HepG2 (cell line): ENCODE measurements around the gene TULP4. TPM values are rescaled to one million over a fixed set of nuclear protein-coding genes. Genes with fewer than 3 reads are reported as not detected.

Experiments used
- REPIN1 ChIP-seq: sonication (generic); formaldehyde crosslinking; IDR thresholded peaks from 2 replicates; pipeline ENCODE4 v1.8.0; 2022; ENCODE audit warnings: missing genetic modification reagents, low read depth, mild to moderate bottlenecking, borderline replicate concordance
- SMAD3 ChIP-seq: sonication (generic); formaldehyde crosslinking; IDR thresholded peaks from 2 replicates; pipeline ENCODE4 v1.4.0; 2020; ENCODE audit warnings: missing genetic modification reagents
- SRSF9 ChIP-seq: fragments of 200-400 bp; formaldehyde crosslinking; IDR thresholded peaks from 2 replicates; pipeline ENCODE4 v1.6.1; 2018; ENCODE audit warnings: borderline replicate concordance, mild to moderate bottlenecking, low read depth, low read length; ENCODE audit not compliant: insufficient read depth, poor library complexity, severe bottlenecking
- STAG1 ChIP-seq: sonication (generic); formaldehyde crosslinking; IDR thresholded peaks from 2 replicates; pipeline ENCODE4 v1.4.0; 2020; ENCODE audit warnings: missing genetic modification reagents
- TOPORS ChIP-seq: sonication (generic); formaldehyde crosslinking; IDR thresholded peaks from 2 replicates; pipeline ENCODE4 v1.8.0; 2023; ENCODE audit warnings: mild to moderate bottlenecking, missing genetic modification reagents
- TRIM24 ChIP-seq: sonication (generic); formaldehyde crosslinking; IDR thresholded peaks from 2 replicates; pipeline ENCODE4 v1.8.0; 2022; ENCODE audit warnings: mild to moderate bottlenecking, missing genetic modification reagents
- ZBTB25 ChIP-seq: IDR thresholded peaks from 2 replicates; pipeline ENCODE4 v1.6.1; 2018; ENCODE audit warnings: missing genetic modification reagents
- ZBTB8A ChIP-seq: sonication (generic); formaldehyde crosslinking; IDR thresholded peaks from 2 replicates; pipeline ENCODE4 v1.4.0; 2020; ENCODE audit warnings: mild to moderate bottlenecking, low read depth, missing genetic modification reagents, borderline replicate concordance
- polyA plus RNA-seq, 8 experiments: library from polyadenylated mRNA; depleted of rRNA in 3 of 8; stranded (reverse) in 7 of 8; unstranded in 1 of 8; fragments of >200 nt; fragmentation: Illumina TruSeq in 4 of 8; extraction: Trizol in 4 of 8; gene quantifications; 2 replicates each; pipeline versions ENCODE4 v1.2.1 to v1.2.3, GENCODE V29; 2011 to 2016; ENCODE audit warnings: low read depth in 4 of 8, missing spikeins in 1 of 8, mixed read lengths in 1 of 8; ENCODE audit not compliant: insufficient read depth in 1 of 8
- total RNA-seq, 5 experiments: library from RNA; depleted of rRNA; stranded (reverse); fragments of >200 nt; fragmentation: Illumina TruSeq; extraction: Trizol; gene quantifications; 2 replicates each; pipeline ENCODE4 v1.2.3, GENCODE V29; 2016; ENCODE audit warnings: low read depth in 1 of 5
- TF ChIP-seq, protein P1 (sequence below): sonication (generic); formaldehyde crosslinking; IDR thresholded peaks from 2 replicates; pipeline ENCODE4 v1.4.0; 2020; ENCODE audit warnings: missing genetic modification reagents
- TF ChIP-seq, protein P2 (sequence below): sonication (generic); formaldehyde crosslinking; IDR thresholded peaks from 2 replicates; pipeline ENCODE4 v1.4.0; 2020; ENCODE audit warnings: mild to moderate bottlenecking, missing genetic modification reagents
- TF ChIP-seq, protein P3 (sequence below): sonication (generic); formaldehyde crosslinking; IDR thresholded peaks from 2 replicates; pipeline ENCODE4 v1.4.0; 2020; ENCODE audit warnings: missing genetic modification reagents, borderline replicate concordance

The TULP4 gene
- total and polyA plus RNA-seq, 2 of the 13 experiments (the other 11 are each of a cell fraction or from before 2014, with no cell fraction given) = 21.1 to 122 TPM

- TF ChIP-seq, protein P1, sequence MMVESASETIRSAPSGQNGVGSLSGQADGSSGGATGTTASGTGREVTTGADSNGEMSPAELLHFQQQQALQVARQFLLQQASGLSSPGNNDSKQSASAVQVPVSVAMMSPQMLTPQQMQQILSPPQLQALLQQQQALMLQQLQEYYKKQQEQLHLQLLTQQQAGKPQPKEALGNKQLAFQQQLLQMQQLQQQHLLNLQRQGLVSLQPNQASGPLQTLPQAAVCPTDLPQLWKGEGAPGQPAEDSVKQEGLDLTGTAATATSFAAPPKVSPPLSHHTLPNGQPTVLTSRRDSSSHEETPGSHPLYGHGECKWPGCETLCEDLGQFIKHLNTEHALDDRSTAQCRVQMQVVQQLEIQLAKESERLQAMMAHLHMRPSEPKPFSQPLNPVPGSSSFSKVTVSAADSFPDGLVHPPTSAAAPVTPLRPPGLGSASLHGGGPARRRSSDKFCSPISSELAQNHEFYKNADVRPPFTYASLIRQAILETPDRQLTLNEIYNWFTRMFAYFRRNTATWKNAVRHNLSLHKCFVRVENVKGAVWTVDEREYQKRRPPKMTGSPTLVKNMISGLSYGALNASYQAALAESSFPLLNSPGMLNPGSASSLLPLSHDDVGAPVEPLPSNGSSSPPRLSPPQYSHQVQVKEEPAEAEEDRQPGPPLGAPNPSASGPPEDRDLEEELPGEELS = peak; percentile 50; the same call in 1 of the 2 replicates
- TF ChIP-seq STAG1 (CRISPR knock-in tag) = peak; percentile 26
- peak; percentile 46; the same call in 1 of the 2 replicates for TF ChIP-seq SMAD3 (CRISPR knock-in tag)
- TF ChIP-seq ZBTB25 (CRISPR knock-in tag) = peak; percentile 67
- no peak for TF ChIP-seq SRSF9
- TF ChIP-seq REPIN1 (CRISPR knock-in tag) = peak; percentile 29; the same call in 1 of the 2 replicates
- TF ChIP-seq, protein P2, sequence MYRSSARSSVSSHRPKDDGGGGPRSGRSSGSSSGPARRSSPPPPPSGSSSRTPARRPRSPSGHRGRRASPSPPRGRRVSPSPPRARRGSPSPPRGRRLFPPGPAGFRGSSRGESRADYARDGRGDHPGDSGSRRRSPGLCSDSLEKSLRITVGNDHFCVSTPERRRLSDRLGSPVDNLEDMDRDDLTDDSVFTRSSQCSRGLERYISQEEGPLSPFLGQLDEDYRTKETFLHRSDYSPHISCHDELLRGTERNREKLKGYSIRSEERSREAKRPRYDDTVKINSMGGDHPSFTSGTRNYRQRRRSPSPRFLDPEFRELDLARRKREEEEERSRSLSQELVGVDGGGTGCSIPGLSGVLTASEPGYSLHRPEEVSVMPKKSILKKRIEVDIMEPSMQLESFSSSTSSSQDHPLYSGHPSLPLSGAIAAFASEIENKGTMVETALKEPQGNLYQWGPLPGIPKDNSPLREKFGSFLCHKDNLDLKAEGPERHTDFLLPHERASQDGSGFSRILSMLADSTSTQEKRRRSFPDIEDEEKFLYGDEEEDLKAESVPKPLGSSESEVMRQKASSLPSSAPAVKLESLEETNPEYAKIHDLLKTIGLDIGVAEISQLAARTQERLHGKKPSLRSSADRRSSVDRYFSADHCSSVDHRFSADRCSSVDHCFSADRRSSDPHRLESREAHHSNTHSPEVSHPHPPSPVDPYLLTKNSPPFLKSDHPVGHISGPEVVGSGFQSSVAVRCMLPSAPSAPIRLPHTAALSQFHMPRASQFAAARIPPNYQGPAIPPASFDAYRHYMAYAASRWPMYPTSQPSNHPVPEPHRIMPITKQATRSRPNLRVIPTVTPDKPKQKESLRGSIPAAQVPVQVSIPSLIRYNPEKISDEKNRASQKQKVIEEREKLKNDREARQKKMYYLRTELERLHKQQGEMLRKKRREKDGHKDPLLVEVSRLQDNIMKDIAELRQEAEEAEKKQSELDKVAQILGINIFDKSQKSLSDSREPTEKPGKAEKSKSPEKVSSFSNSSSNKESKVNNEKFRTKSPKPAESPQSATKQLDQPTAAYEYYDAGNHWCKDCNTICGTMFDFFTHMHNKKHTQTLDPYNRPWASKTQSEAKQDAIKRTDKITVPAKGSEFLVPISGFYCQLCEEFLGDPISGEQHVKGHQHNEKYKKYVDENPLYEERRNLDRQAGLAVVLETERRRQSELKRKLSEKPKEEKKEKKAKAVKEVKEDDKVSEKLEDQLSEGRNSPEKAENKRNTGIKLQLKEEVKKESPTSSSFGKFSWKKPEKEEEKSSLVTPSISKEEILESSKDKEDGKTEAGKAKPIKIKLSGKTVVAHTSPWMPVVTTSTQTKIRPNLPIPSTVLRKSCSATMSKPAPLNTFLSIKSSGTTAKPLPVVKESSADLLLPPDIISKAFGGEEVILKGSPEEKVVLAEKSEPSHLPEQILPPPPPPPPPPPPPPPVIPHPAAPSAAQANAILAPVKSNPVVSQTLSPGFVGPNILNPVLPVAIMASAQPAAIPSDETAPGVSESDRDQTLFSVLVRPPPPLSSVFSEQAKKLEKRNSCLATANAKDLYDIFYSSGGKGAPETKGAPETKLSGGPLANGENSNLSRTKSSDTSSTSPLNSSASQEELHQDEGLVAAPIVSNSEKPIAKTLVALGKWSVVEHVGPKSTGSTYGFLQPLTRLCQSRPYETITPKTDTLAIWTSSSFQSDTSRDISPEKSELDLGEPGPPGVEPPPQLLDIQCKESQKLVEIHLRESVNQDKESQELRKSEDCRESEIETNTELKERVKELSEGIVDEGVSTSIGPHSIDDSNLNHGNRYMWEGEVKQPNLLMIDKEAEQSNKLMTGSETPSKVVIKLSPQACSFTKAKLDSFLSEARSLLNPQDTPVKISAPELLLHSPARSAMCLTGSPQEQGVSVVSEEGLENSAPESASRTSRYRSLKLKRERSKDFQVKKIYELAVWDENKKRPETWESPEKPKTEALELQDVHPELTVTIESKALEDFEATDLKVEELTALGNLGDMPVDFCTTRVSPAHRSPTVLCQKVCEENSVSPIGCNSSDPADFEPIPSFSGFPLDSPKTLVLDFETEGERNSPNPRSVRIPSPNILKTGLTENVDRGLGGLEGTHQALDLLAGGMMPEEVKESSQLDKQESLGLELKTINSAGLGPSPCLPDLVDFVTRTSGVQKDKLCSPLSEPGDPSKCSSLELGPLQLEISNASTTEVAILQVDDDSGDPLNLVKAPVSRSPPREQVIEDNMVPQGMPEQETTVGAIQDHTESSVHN (CRISPR knock-in tag) = no peak; the same call in 1 of the 2 replicates
- TF ChIP-seq, protein P3, sequence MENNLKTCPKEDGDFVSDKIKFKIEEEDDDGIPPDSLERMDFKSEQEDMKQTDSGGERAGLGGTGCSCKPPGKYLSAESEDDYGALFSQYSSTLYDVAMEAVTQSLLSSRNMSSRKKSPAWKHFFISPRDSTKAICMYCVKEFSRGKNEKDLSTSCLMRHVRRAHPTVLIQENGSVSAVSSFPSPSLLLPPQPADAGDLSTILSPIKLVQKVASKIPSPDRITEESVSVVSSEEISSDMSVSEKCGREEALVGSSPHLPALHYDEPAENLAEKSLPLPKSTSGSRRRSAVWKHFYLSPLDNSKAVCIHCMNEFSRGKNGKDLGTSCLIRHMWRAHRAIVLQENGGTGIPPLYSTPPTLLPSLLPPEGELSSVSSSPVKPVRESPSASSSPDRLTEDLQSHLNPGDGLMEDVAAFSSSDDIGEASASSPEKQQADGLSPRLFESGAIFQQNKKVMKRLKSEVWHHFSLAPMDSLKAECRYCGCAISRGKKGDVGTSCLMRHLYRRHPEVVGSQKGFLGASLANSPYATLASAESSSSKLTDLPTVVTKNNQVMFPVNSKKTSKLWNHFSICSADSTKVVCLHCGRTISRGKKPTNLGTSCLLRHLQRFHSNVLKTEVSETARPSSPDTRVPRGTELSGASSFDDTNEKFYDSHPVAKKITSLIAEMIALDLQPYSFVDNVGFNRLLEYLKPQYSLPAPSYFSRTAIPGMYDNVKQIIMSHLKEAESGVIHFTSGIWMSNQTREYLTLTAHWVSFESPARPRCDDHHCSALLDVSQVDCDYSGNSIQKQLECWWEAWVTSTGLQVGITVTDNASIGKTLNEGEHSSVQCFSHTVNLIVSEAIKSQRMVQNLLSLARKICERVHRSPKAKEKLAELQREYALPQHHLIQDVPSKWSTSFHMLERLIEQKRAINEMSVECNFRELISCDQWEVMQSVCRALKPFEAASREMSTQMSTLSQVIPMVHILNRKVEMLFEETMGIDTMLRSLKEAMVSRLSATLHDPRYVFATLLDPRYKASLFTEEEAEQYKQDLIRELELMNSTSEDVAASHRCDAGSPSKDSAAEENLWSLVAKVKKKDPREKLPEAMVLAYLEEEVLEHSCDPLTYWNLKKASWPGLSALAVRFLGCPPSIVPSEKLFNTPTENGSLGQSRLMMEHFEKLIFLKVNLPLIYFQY (CRISPR knock-in tag) = peak; percentile 9
- peak; percentile 81 for TF ChIP-seq TOPORS (CRISPR knock-in tag)
- TF ChIP-seq ZBTB8A (CRISPR knock-in tag) = no peak
- TF ChIP-seq TRIM24 = no peak
Measured at GRCh38 chr6:158559895-158560835, 247.9 kb downstream of the TULP4 start, which contains the start of gene TMEM181 (continued).
